HT-29 (cell line): ENCODE measurements around the gene P4HTM. TPM values are rescaled to one million over a fixed set of nuclear protein-coding genes. Genes with fewer than 3 reads are reported as not detected.
A peak's percentile ranks its signal among the peaks of the same experiment; 100 is the strongest.

Source experiments
- DNase-seq: peaks from one replicate; pipeline ENCODE4 v3.0.0-alpha.2; 2015; ENCODE audit warnings: low spot score
- total RNA-seq: library from RNA; depleted of rRNA; stranded (reverse); fragments of >200 nt; shearing (Covaris generic); gene quantifications from 2 replicates; pipeline ENCODE4 v1.2.3, GENCODE V29; 2014; rRNA removed

Gene P4HTM
- total RNA-seq: 61.2 and 67.7 TPM in 2 replicates

- peak; percentile 70 for DNase-seq
Observed at GRCh38 chr3:48989796-48990635, at the start of gene P4HTM. TSS of gene P4HTM (plus strand) at chr3:48990241. CDS start at chr3:48990257, 16 bp downstream.

- DNase-seq: no peak
Observed at GRCh38 chr3:48945432-48945831, 44.6 kb upstream of the P4HTM start.

- no peak for DNase-seq
Observed at GRCh38 chr3:48945891-48946549, 44.0 kb upstream of the P4HTM start.

- DNase-seq: no peak
Observed at GRCh38 chr3:48949376-48949717, 40.7 kb upstream of the P4HTM start.

GRCh38 chr3:48950051-48950450 lies 40.0 kb upstream of the P4HTM start:
- no peak for DNase-seq

- no peak for DNase-seq
Observed at GRCh38 chr3:48951764-48952163, 38.3 kb upstream of the P4HTM start.

GRCh38 chr3:48952510-48953118 lies 37.4 kb upstream of the P4HTM start:
- DNase-seq: peak; percentile 44

- DNase-seq: no peak
Observed at GRCh38 chr3:48957006-48957705, 32.9 kb upstream of the P4HTM start.

GRCh38 chr3:48960841-48961413 lies 29.1 kb upstream of the P4HTM start:
- DNase-seq: no peak

- DNase-seq: no peak
Observed at GRCh38 chr3:48962340-48962739, 27.7 kb upstream of the P4HTM start.

GRCh38 chr3:48962939-48963338 lies 27.1 kb upstream of the P4HTM start:
- DNase-seq: no peak

- DNase-seq: no peak
Observed at GRCh38 chr3:48963591-48963990, 26.4 kb upstream of the P4HTM start.

- DNase-seq: no peak
Observed at GRCh38 chr3:48966367-48966766, 23.7 kb upstream of the P4HTM start.

- DNase-seq: no peak
Observed at GRCh38 chr3:48966876-48967361, 23.1 kb upstream of the P4HTM start.

- no peak for DNase-seq
Observed at GRCh38 chr3:48970586-48970985, 19.5 kb upstream of the P4HTM start.

GRCh38 chr3:48974076-48974864 lies 15.8 kb upstream of the P4HTM start:
- no peak for DNase-seq

GRCh38 chr3:48979451-48979850 lies 10.6 kb upstream of the P4HTM start:
- DNase-seq: no peak

- DNase-seq: no peak
Observed at GRCh38 chr3:48980295-48980694, 9.7 kb upstream of the P4HTM start.

GRCh38 chr3:48982016-48982415 lies 8.0 kb upstream of the P4HTM start:
- DNase-seq: no peak

- DNase-seq: no peak
Observed at GRCh38 chr3:48982686-48983085, 7.4 kb upstream of the P4HTM start.

- no peak for DNase-seq
Observed at GRCh38 chr3:48983096-48983495, 6.9 kb upstream of the P4HTM start.
